ENCODE data around the gene ARV1.

Gene ARV1

GRCh38 chr1:230948903-230949302 is 30.0 kb upstream of the ARV1 start:
- no peak overlapping the region for H3K27ac ChIP-seq (ENCODE audit: low read length)
- H3K4me3 ChIP-seq (ENCODE audit: low read length) = no peak overlapping the region
- no peaks in the 10 kb centered on the region for H3K4me1 ChIP-seq (ENCODE audit: control insufficient read depth, insufficient read depth, low read length)
- no CpG with 5 or more reads among the region's 3 CpGs for WGBS (ENCODE audit: insufficient coverage, insufficient read length)
- no peak for DNase-seq (ENCODE audit: low read depth, low spot score)
- no peaks in the 10 kb centered on the region for H3K36me3 ChIP-seq (ENCODE audit: control insufficient read depth, insufficient read depth, low read length)
- no peaks in the 10 kb centered on the region for H3K27me3 ChIP-seq (ENCODE audit: control insufficient read depth, insufficient read depth, low read length)
- H3K9me3 ChIP-seq (ENCODE audit: control insufficient read depth, insufficient read depth, low read length) = no peaks in the 10 kb centered on the region

GRCh38 chr1:230950404-230950803 is 28.5 kb upstream of the ARV1 start:
- no peak overlapping the region for H3K27ac ChIP-seq (ENCODE audit: low read length)
- H3K27me3 ChIP-seq (ENCODE audit: control insufficient read depth, insufficient read depth, low read length) = no peaks in the 10 kb centered on the region
- no peaks in the 10 kb centered on the region for H3K9me3 ChIP-seq (ENCODE audit: control insufficient read depth, insufficient read depth, low read length)
- H3K4me1 ChIP-seq (ENCODE audit: control insufficient read depth, insufficient read depth, low read length) = no peaks in the 10 kb centered on the region
- H3K4me3 ChIP-seq (ENCODE audit: low read length) = no peak overlapping the region
- no peaks in the 10 kb centered on the region for H3K36me3 ChIP-seq (ENCODE audit: control insufficient read depth, insufficient read depth, low read length)
- no CpG with 5 or more reads among the region's 3 CpGs for WGBS (ENCODE audit: insufficient coverage, insufficient read length)
- no peak for DNase-seq (ENCODE audit: low read depth, low spot score)

GRCh38 chr1:230957580-230957989 is 21.3 kb upstream of the ARV1 start:
- no CpG with 5 or more reads among the region's 4 CpGs for WGBS (ENCODE audit: insufficient coverage, insufficient read length)
- DNase-seq (ENCODE audit: low read depth, low spot score) = no peak
- no peaks in the 10 kb centered on the region for H3K36me3 ChIP-seq (ENCODE audit: control insufficient read depth, insufficient read depth, low read length)
- H3K9me3 ChIP-seq (ENCODE audit: control insufficient read depth, insufficient read depth, low read length) = no peaks in the 10 kb centered on the region
- no peak overlapping the region for H3K4me3 ChIP-seq (ENCODE audit: low read length)
- no peak overlapping the region for H3K27ac ChIP-seq (ENCODE audit: low read length)
- H3K4me1 ChIP-seq (ENCODE audit: control insufficient read depth, insufficient read depth, low read length) = no peaks in the 10 kb centered on the region
- no peaks in the 10 kb centered on the region for H3K27me3 ChIP-seq (ENCODE audit: control insufficient read depth, insufficient read depth, low read length)

GRCh38 chr1:230958370-230958769 is 20.5 kb upstream of the ARV1 start:
- no peak for DNase-seq (ENCODE audit: low read depth, low spot score)
- no peaks in the 10 kb centered on the region for H3K27me3 ChIP-seq (ENCODE audit: control insufficient read depth, insufficient read depth, low read length)
- H3K27ac ChIP-seq (ENCODE audit: low read length) = no peak overlapping the region
- WGBS (ENCODE audit: insufficient coverage, insufficient read length) = no CpG with 5 or more reads among the region's 4 CpGs
- H3K36me3 ChIP-seq (ENCODE audit: control insufficient read depth, insufficient read depth, low read length) = no peaks in the 10 kb centered on the region
- no peaks in the 10 kb centered on the region for H3K4me1 ChIP-seq (ENCODE audit: control insufficient read depth, insufficient read depth, low read length)
- H3K9me3 ChIP-seq (ENCODE audit: control insufficient read depth, insufficient read depth, low read length) = no peaks in the 10 kb centered on the region
- no peak overlapping the region for H3K4me3 ChIP-seq (ENCODE audit: low read length)

- H3K4me3 ChIP-seq (ENCODE audit: low read length) = no peak overlapping the region
- H3K9me3 ChIP-seq (ENCODE audit: control insufficient read depth, insufficient read depth, low read length) = no peaks in the 10 kb centered on the region
- no peaks in the 10 kb centered on the region for H3K4me1 ChIP-seq (ENCODE audit: control insufficient read depth, insufficient read depth, low read length)
- DNase-seq (ENCODE audit: low read depth, low spot score) = no peak
- H3K27me3 ChIP-seq (ENCODE audit: control insufficient read depth, insufficient read depth, low read length) = no peaks in the 10 kb centered on the region
- H3K36me3 ChIP-seq (ENCODE audit: control insufficient read depth, insufficient read depth, low read length) = no peaks in the 10 kb centered on the region
- H3K27ac ChIP-seq (ENCODE audit: low read length) = no peak overlapping the region
- WGBS (ENCODE audit: insufficient coverage, insufficient read length) = no CpG with 5 or more reads among the region's 2 CpGs
Observed at GRCh38 chr1:230964896-230965295, 14.0 kb upstream of the ARV1 start.

- Histone ChIP-seq H3K27ac (ENCODE audit: low read length) (no peak overlapping the region), H3K4me3 (ENCODE audit: low read length) (no peak overlapping the region), H3K9me3 (ENCODE audit: control insufficient read depth, insufficient read depth, low read length) (no peaks in the 10 kb centered on the region), H3K27me3 (ENCODE audit: control insufficient read depth, insufficient read depth, low read length) (no peaks in the 10 kb centered on the region), H3K36me3 (ENCODE audit: control insufficient read depth, insufficient read depth, low read length) (no peaks in the 10 kb centered on the region), H3K4me1 (ENCODE audit: control insufficient read depth, insufficient read depth, low read length) (no peaks in the 10 kb centered on the region)
- DNase-seq (ENCODE audit: low read depth, low spot score) = no peak
- no CpG with 5 or more reads among the region's 5 CpGs for WGBS (ENCODE audit: insufficient coverage, insufficient read length)
Observed at GRCh38 chr1:230965535-230965934, 13.4 kb upstream of the ARV1 start.

- H3K36me3 ChIP-seq (ENCODE audit: control insufficient read depth, insufficient read depth, low read length) = no peaks in the 10 kb centered on the region
- no CpG with 5 or more reads among the region's 5 CpGs for WGBS (ENCODE audit: insufficient coverage, insufficient read length)
- no peaks in the 10 kb centered on the region for H3K9me3 ChIP-seq (ENCODE audit: control insufficient read depth, insufficient read depth, low read length)
- no peaks in the 10 kb centered on the region for H3K27me3 ChIP-seq (ENCODE audit: control insufficient read depth, insufficient read depth, low read length)
- H3K4me3 ChIP-seq (ENCODE audit: low read length) = no peak overlapping the region
- H3K4me1 ChIP-seq (ENCODE audit: control insufficient read depth, insufficient read depth, low read length) = no peaks in the 10 kb centered on the region
- DNase-seq (ENCODE audit: low read depth, low spot score) = no peak
- no peak overlapping the region for H3K27ac ChIP-seq (ENCODE audit: low read length)
Observed at GRCh38 chr1:230966358-230966873, 12.5 kb upstream of the ARV1 start.

- DNase-seq (ENCODE audit: low read depth, low spot score) = no peak
- H3K27me3 ChIP-seq (ENCODE audit: control insufficient read depth, insufficient read depth, low read length) = no peaks in the 10 kb centered on the region
- H3K4me1 ChIP-seq (ENCODE audit: control insufficient read depth, insufficient read depth, low read length) = no peaks in the 10 kb centered on the region
- no CpG with 5 or more reads among the region's 5 CpGs for WGBS (ENCODE audit: insufficient coverage, insufficient read length)
- H3K4me3 ChIP-seq (ENCODE audit: low read length) = no peak overlapping the region
- H3K27ac ChIP-seq (ENCODE audit: low read length) = no peak overlapping the region
- no peaks in the 10 kb centered on the region for H3K9me3 ChIP-seq (ENCODE audit: control insufficient read depth, insufficient read depth, low read length)
- no peaks in the 10 kb centered on the region for H3K36me3 ChIP-seq (ENCODE audit: control insufficient read depth, insufficient read depth, low read length)
Observed at GRCh38 chr1:230970432-230970831, 8.5 kb upstream of the ARV1 start.

GRCh38 chr1:230971771-230972170 is 7.1 kb upstream of the ARV1 start:
- Histone ChIP-seq H3K36me3 (ENCODE audit: control insufficient read depth, insufficient read depth, low read length) (no peaks in the 10 kb centered on the region), H3K27ac (ENCODE audit: low read length) (no peak overlapping the region), H3K27me3 (ENCODE audit: control insufficient read depth, insufficient read depth, low read length) (no peaks in the 10 kb centered on the region), H3K9me3 (ENCODE audit: control insufficient read depth, insufficient read depth, low read length) (no peaks in the 10 kb centered on the region), H3K4me1 (ENCODE audit: control insufficient read depth, insufficient read depth, low read length) (no peaks in the 10 kb centered on the region), H3K4me3 (ENCODE audit: low read length) (no peak overlapping the region)
- no peak for DNase-seq (ENCODE audit: low read depth, low spot score)

- Histone ChIP-seq H3K27ac (ENCODE audit: low read length) (no peak overlapping the region), H3K27me3 (ENCODE audit: control insufficient read depth, insufficient read depth, low read length) (no peaks in the 10 kb centered on the region), H3K4me3 (ENCODE audit: low read length) (no peak overlapping the region), H3K9me3 (ENCODE audit: control insufficient read depth, insufficient read depth, low read length) (no peaks in the 10 kb centered on the region), H3K4me1 (ENCODE audit: control insufficient read depth, insufficient read depth, low read length) (no peaks in the 10 kb centered on the region), H3K36me3 (ENCODE audit: control insufficient read depth, insufficient read depth, low read length) (no peaks in the 10 kb centered on the region)
- DNase-seq (ENCODE audit: low read depth, low spot score) = no peak
- no CpG with 5 or more reads among the region's 1 CpG for whole genome bisulfite sequencing (ENCODE audit: insufficient coverage, insufficient read length)
Observed at GRCh38 chr1:230972855-230973271, 6.0 kb upstream of the ARV1 start.

- H3K27ac ChIP-seq (ENCODE audit: low read length) = no peak overlapping the region
- no peaks in the 10 kb centered on the region for H3K27me3 ChIP-seq (ENCODE audit: control insufficient read depth, insufficient read depth, low read length)
- no peak for DNase-seq (ENCODE audit: low read depth, low spot score)
- H3K9me3 ChIP-seq (ENCODE audit: control insufficient read depth, insufficient read depth, low read length) = no peaks in the 10 kb centered on the region
- H3K4me1 ChIP-seq (ENCODE audit: control insufficient read depth, insufficient read depth, low read length) = no peaks in the 10 kb centered on the region
- WGBS (ENCODE audit: insufficient coverage, insufficient read length) = no CpG with 5 or more reads among the region's 3 CpGs
- no peaks in the 10 kb centered on the region for H3K36me3 ChIP-seq (ENCODE audit: control insufficient read depth, insufficient read depth, low read length)
- no peak overlapping the region for H3K4me3 ChIP-seq (ENCODE audit: low read length)
Observed at GRCh38 chr1:230975636-230976035, 3.3 kb upstream of the ARV1 start.

Measured in iPS DF 6.9 (cell line).